GM13976 (cell line): ENCODE measurements around the gene MAP3K14.

Experiments used
- DNase-seq: peaks from one replicate; pipeline ENCODE4 v3.0.0; 2012; ENCODE audit warnings: low spot score
- CTCF ChIP-seq: IDR thresholded peaks from 2 replicates; pipeline ENCODE4 v1.5.1; 2012; ENCODE audit warnings: borderline replicate concordance, mild to moderate bottlenecking; ENCODE audit not compliant: insufficient read depth; ENCODE audit errors: extremely low read depth, missing control alignments, control extremely low read depth
- in situ Hi-C: fragments of 300-500 bp; cut with MboI; formaldehyde crosslinking; loops from one replicate; pipeline ENCODE4 v1.12.0; 2022; ENCODE audit warnings: low sequenced_read_pairs, mixed read lengths, inconsistent platforms; ENCODE audit not compliant: unreplicated experiment

MAP3K14 gene

GRCh38 chr17:45221081-45222013 is 95.5 kb downstream of the MAP3K14 start, which contains the start of gene FMNL1:
FMNL1 (plus strand) TSS chr17:45221885; CDS start chr17:45222125, 240 bp downstream.
- no peak for TF ChIP-seq CTCF
- peak; percentile 81 for DNase-seq
- in situ Hi-C loops, result loop anchor here (25.0 kb wide), 1 partner anchor 616 kb away; the partner anchor contains the start of gene SPPL2C

GRCh38 chr17:45220079-45220478 is 96.7 kb downstream of the MAP3K14 start:
- no peak for DNase-seq
- no peak for TF ChIP-seq CTCF
- in situ Hi-C loops, result loop anchor here (25.0 kb wide), 1 partner anchor 617 kb away; the partner anchor contains the start of gene SPPL2C

GRCh38 chr17:45218895-45219661 is 97.7 kb downstream of the MAP3K14 start:
- peak; percentile 81 for DNase-seq
- peak; percentile 93 for TF ChIP-seq CTCF
- in situ Hi-C loops, result loop anchor here (25.0 kb wide), 1 partner anchor 618 kb away; the partner anchor contains the start of gene SPPL2C
